Neutrophil (primary cell): ENCODE results near the gene TNKS2.
A peak's percentile ranks its signal among the peaks of the same experiment; 100 is the strongest.
"Not testable (repeated sequence)": the region's sequence is repeated elsewhere in the genome, so short reads cannot be mapped to it uniquely, and the experiment has no call there.

Experiments
- H3K27ac ChIP-seq: fragments of 200-600 bp; sonication (generic); 2 replicates; pipeline ENCODE4 v1.5.1; 2016; ENCODE audit warnings: mild to moderate bottlenecking, moderate library complexity
- H3K27me3 ChIP-seq: fragments of 200-600 bp; sonication (generic); 2 replicates; pipeline ENCODE4 v1.6.0; 2016; ENCODE audit warnings: mild to moderate bottlenecking
- H3K36me3 ChIP-seq: fragments of 200-600 bp; sonication (generic); 2 replicates; pipeline ENCODE4 v1.5.1; 2017
- H3K4me1 ChIP-seq, 2 experiments: fragments of 200-600 bp in 1 of 2; sonication (generic) in 1 of 2; 1 replicate in 1 of 2; 2 replicates in 1 of 2; pipeline versions ENCODE4 v1.5.1 to v1.6.1; 2013 to 2016; ENCODE audit warnings: low read depth in 1 of 2, low read length in 1 of 2, mild to moderate bottlenecking in 1 of 2, moderate library complexity in 1 of 2; ENCODE audit not compliant: control insufficient read depth in 1 of 2, insufficient read depth in 1 of 2
- H3K4me3 ChIP-seq, 2 experiments: fragments of 200-600 bp in 1 of 2; sonication (generic) in 1 of 2; 1 replicate in 1 of 2; 2 replicates in 1 of 2; pipeline ENCODE4 v1.5.1; 2013 to 2016; ENCODE audit warnings: low read depth in 1 of 2, low read length in 1 of 2, mild to moderate bottlenecking in 1 of 2, moderate library complexity in 1 of 2
- H3K9me3 ChIP-seq: fragments of 200-600 bp; sonication (generic); 2 replicates; pipeline ENCODE4 v1.5.1; 2016
- TF ChIP-seq, protein P1 (sequence below): fragments of 200-600 bp; sonication (generic); IDR thresholded peaks from 2 replicates; pipeline ENCODE4 v1.5.1; 2016; ENCODE audit warnings: antibody characterized with exemption

TNKS2 gene

DNA sequence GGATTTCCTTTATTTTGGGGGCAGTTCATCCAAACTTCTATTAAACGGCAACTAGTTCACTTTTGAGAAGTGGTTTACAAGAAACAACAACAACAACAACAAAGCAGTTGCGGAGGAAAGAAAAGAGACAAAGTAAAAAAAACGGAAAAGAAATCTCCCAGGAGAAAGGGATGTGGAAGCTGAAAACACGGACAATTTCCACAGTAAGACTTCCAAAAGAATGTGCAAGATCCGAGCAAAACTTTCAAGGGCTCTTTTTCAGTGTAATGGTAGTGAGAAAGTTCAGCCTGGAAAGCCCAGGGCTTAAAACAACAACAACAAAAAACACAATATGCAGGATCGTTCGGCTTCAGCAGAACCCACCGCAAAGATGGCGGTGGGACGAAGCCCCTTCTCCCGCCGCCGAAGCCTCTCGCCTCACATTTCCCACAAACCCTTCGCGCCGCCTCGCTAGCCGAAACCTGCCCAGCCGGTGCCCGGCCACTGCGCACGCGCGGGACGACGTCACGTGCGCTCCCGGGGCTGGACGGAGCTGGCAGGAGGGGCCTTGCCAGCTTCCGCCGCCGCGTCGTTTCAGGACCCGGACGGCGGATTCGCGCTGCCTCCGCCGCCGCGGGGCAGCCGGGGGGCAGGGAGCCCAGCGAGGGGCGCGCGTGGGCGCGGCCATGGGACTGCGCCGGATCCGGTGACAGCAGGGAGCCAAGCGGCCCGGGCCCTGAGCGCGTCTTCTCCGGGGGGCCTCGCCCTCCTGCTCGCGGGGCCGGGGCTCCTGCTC lies at the start of gene TNKS2:
TNKS2 (plus strand) TSS at position 553 of the 775 bp plus-strand sequence. CDS start 265 bp downstream, outside the sequence.
- Histone ChIP-seq H3K27ac (peak within 1 kb of the TSS; percentile 95), H3K4me1 (peaks cover 42 to 45% of the 10 kb centered on the region in 2 experiments), H3K4me3 (peak within 1 kb of the TSS; percentile 71 to 97), H3K9me3 (no peaks in the 10 kb centered on the region), H3K27me3 (peaks cover 10% of the 10 kb centered on the region), H3K36me3 (no peaks in the 10 kb centered on the region)
- TF ChIP-seq, protein P1, sequence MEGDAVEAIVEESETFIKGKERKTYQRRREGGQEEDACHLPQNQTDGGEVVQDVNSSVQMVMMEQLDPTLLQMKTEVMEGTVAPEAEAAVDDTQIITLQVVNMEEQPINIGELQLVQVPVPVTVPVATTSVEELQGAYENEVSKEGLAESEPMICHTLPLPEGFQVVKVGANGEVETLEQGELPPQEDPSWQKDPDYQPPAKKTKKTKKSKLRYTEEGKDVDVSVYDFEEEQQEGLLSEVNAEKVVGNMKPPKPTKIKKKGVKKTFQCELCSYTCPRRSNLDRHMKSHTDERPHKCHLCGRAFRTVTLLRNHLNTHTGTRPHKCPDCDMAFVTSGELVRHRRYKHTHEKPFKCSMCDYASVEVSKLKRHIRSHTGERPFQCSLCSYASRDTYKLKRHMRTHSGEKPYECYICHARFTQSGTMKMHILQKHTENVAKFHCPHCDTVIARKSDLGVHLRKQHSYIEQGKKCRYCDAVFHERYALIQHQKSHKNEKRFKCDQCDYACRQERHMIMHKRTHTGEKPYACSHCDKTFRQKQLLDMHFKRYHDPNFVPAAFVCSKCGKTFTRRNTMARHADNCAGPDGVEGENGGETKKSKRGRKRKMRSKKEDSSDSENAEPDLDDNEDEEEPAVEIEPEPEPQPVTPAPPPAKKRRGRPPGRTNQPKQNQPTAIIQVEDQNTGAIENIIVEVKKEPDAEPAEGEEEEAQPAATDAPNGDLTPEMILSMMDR: peak; percentile 31

DNA sequence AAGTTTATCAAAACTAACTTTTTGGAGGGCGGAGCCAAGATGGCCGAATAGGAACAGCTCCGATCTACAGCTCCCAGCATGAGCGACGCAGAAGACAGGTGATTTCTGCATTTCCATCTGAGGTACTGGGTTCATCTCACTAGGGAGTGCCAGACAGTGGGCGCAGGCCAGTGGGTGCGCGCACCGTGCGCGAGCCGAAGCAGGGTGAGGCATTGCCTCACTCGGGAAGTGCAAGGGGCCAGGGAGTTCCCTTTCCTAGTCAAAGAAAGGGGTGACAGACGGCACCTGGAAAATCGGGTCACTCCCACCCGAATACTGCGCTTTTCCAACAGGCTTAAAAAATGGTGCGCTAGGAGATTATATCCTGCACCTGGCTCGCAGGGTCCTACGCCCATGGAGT lies 48.6 kb upstream of the TNKS2 start:
- H3K27ac ChIP-seq, H3K27me3 ChIP-seq, H3K9me3 ChIP-seq, H3K36me3 ChIP-seq, H3K4me3 ChIP-seq, H3K4me1 ChIP-seq: not testable (repeated sequence)

DNA sequence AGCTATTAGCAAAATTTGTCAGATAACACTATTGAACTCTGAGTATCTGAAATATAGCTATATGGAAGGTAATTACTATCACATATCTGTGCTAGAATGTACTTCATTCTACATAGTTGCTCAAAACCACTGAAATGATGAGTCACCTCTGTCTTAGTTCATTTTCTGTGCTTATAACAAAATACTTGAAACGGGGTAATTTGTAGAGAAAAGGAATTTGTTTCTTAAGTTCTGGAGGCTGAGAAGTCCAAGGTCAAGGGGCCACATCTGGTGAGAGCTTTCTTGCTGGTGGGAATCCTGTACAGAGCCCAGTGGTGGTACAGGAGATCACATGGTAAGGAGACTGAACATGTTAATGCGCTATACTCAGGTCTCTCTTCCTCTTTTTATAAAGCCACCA lies 41.9 kb upstream of the TNKS2 start:
- peaks cover 0 to 4% of the 10 kb centered on the region in 2 experiments for H3K4me1 ChIP-seq
- no peak overlapping the region for H3K27ac ChIP-seq
- no peaks in the 10 kb centered on the region for H3K36me3 ChIP-seq
- peaks cover 14% of the 10 kb centered on the region for H3K27me3 ChIP-seq
- no peak overlapping the region for H3K4me3 ChIP-seq
- peaks cover 3% of the 10 kb centered on the region for H3K9me3 ChIP-seq
- TF ChIP-seq, protein P1: no peak

DNA sequence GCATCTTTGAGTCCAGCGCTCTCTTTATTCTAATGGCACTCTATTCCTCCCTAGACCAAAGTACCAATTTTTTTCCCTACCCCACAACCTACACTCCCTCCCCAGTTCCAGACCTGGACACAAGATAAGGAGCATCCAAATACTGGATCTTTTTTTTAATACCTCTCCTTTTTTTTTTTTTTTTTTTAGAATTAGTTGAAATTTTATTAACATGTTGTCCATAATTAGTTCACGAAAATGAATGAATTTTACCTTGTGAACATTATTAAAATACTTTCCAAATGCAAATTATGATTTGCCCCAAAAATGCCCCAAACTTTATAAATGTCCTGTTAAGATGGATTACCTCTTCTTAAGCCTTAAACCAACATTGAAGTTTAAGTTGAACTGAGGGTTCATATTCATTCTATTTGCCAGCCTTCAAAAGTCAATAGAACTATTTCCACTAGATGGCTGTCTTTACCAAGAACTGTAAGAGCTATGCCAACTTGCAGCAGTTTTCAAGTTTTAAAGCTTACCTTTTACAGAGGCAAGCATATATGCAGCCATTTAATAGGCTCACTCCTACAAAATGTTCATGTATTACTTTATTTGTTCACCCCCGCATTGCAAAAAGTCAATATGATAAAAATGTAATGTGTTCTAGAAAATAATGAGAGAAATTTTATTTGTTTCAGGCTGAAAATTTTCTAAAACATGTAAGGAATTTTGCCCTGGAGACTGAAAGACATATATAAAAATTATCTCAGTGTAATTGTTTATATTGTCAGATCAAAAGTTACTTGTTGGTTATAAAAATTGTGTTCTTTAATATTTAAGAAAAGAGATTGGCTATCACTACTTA lies 39.7 kb upstream of the TNKS2 start:
- Histone ChIP-seq H3K4me3 (no peak overlapping the region), H3K9me3 (peaks cover 3% of the 10 kb centered on the region), H3K27ac (no peak overlapping the region), H3K4me1 (peaks cover 5 to 13% of the 10 kb centered on the region in 2 experiments), H3K27me3 (peaks cover 14% of the 10 kb centered on the region), H3K36me3 (no peaks in the 10 kb centered on the region)
- TF ChIP-seq, protein P1: no peak

DNA sequence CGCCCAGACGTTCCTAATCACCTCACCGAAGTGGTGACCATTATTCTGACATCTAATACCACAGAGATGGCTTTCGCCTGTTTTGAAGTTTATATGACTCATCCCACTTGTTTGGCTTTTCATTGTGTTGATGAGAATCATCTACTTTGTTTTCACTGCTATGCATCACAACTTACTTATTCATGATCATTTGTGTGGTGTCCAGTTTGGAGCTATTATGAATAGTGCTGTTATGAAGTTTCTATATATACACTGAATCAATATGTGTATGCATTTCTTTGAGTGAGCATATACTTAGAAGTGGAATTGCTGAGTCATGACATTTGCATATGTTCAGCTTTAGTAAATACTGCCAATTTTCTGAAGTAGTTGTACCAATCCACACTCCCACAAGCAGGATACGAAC lies 38.6 kb upstream of the TNKS2 start:
- Histone ChIP-seq H3K4me3 (no peak overlapping the region), H3K9me3 (peaks cover 3% of the 10 kb centered on the region), H3K27me3 (peaks cover 14% of the 10 kb centered on the region), H3K27ac (no peak overlapping the region), H3K36me3 (no peaks in the 10 kb centered on the region), H3K4me1 (peaks cover 5 to 13% of the 10 kb centered on the region in 2 experiments)
- TF ChIP-seq, protein P1: no peak

DNA sequence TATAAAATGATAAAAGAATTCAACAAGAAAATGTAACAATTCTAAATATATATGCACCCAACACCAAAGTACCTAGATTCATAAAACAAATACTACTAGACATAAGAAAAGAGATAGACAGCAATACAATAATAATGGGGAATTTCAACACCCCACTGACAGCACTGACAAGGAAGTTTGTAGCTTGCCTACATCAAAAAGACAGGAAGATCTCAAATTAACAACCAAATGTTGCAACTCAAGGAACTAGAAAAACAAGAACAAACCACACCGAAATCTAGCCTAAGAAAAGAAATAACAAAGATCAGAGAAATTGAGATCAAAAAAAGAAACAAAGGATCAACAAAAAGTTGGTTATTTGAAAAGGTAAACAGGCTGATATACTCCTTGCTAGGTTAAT lies 36.5 kb upstream of the TNKS2 start:
- Histone ChIP-seq H3K4me3 (no peak overlapping the region), H3K27me3 (peaks cover 13% of the 10 kb centered on the region), H3K27ac (peak overlapping the region; percentile 40), H3K4me1 (peaks cover 5 to 13% of the 10 kb centered on the region in 2 experiments), H3K9me3 (peaks cover 3% of the 10 kb centered on the region), H3K36me3 (no peaks in the 10 kb centered on the region)
- TF ChIP-seq, protein P1: no peak
